Ovary (tissue), 3 donors: ENCODE measurements around the gene KRTAP10-7.

Source experiments
- EP300 ChIP-seq: sonication (generic); formaldehyde crosslinking; IDR thresholded peaks from one replicate; pipeline ENCODE4 v1.6.1; 2017; ENCODE audit warnings: antibody characterized with exemption
- TF ChIP-seq, protein P1 (sequence below), 3 donors: fragments of 450-650 bp in 2 of 3; fragments of 200-600 bp in 1 of 3; IDR thresholded peaks; one replicate each; pipeline versions ENCODE4 v1.5.1 to v1.8.0; 2016 to 2022; ENCODE audit warnings: antibody characterized with exemption in 3 of 3, mild to moderate bottlenecking in 1 of 3
- donor health status: DM: no; HTN: no; CAD: no.

DNA sequence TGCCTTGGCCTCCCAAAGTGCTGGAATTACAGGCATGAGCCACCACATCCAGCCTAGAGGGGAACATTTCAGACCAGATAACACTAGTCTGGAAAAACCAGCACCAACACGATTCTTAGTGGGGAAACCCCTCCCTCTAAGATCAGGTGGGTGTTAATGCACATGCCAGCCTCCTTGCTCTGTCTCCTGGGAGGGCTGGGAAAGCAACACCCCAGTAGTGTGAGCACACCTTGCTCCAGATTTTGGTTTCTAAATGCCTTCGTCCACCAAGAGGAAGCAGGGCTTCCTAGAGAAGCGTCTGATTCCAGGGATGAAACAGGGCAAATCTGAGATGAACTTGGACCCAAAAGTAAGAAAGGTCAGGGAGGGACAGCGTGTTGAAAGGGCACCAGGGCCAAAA is 29.1 kb upstream of the KRTAP10-7 start:
- TF ChIP-seq, protein P1, sequence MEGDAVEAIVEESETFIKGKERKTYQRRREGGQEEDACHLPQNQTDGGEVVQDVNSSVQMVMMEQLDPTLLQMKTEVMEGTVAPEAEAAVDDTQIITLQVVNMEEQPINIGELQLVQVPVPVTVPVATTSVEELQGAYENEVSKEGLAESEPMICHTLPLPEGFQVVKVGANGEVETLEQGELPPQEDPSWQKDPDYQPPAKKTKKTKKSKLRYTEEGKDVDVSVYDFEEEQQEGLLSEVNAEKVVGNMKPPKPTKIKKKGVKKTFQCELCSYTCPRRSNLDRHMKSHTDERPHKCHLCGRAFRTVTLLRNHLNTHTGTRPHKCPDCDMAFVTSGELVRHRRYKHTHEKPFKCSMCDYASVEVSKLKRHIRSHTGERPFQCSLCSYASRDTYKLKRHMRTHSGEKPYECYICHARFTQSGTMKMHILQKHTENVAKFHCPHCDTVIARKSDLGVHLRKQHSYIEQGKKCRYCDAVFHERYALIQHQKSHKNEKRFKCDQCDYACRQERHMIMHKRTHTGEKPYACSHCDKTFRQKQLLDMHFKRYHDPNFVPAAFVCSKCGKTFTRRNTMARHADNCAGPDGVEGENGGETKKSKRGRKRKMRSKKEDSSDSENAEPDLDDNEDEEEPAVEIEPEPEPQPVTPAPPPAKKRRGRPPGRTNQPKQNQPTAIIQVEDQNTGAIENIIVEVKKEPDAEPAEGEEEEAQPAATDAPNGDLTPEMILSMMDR (IDR thresholded peaks at IDR 0.05): no peak
- no peak for TF ChIP-seq EP300
